K562 (cell line): ENCODE measurements around the gene MECP2. TPM values are rescaled to one million over a fixed set of nuclear protein-coding genes. Genes with fewer than 3 reads are reported as not detected.
A peak's percentile ranks its signal among the peaks of the same experiment; 100 is the strongest.

Experiments
- ARID2 ChIP-seq: fragments of 450-650 bp; IDR thresholded peaks from 2 replicates; pipeline ENCODE4 v1.6.1; 2017; ENCODE audit warnings: antibody characterized with exemption, mild to moderate bottlenecking
- CBX3 ChIP-seq, 2 experiments: IDR thresholded peaks; 1 replicate in 1 of 2; 2 replicates in 1 of 2; pipeline ENCODE4 v1.6.1; 2012; ENCODE audit warnings: inconsistent platforms in 2 of 2, low read length in 2 of 2, borderline replicate concordance in 1 of 2, control low read depth in 1 of 2
- CBX5 ChIP-seq: IDR thresholded peaks from 2 replicates; pipeline ENCODE4 v1.6.1; 2014; ENCODE audit warnings: low read depth, borderline replicate concordance
- CTCF ChIP-seq, 3 experiments: IDR thresholded peaks in 2 of 3; conservative IDR thresholded peaks in 1 of 3; 2 replicates each; pipeline ENCODE4 v1.5.1; 2011 to 2012; ENCODE audit warnings: low read length in 3 of 3, mild to moderate bottlenecking in 3 of 3, control low read depth in 2 of 3, improper control_type of control experiment in 1 of 3, inconsistent platforms in 1 of 3, low read depth in 1 of 3, mixed read lengths in 1 of 3, moderate library complexity in 1 of 3; ENCODE audit not compliant: insufficient read depth in 2 of 3
- CXXC5 ChIP-seq: fragments of 250-450 bp; sonication (Bioruptor Pico); IDR thresholded peaks from 2 replicates; pipeline ENCODE4 v1.8.0; 2022; ENCODE audit warnings: inconsistent platforms, mild to moderate bottlenecking, moderate library complexity
- FOXM1 ChIP-seq, 2 experiments: fragments of 450-650 bp in 1 of 2; sonication (generic) in 1 of 2; formaldehyde crosslinking in 1 of 2; IDR thresholded peaks; 2 replicates each; pipeline versions ENCODE4 v1.6.1 to v1.9.0; 2017 to 2022; ENCODE audit warnings: low read depth in 2 of 2, mild to moderate bottlenecking in 2 of 2, missing genetic modification reagents in 1 of 2, moderate library complexity in 1 of 2
- NONO ChIP-seq, 2 experiments: fragments of 200-400 bp in 1 of 2; fragments of 450-650 bp in 1 of 2; formaldehyde crosslinking in 1 of 2; IDR thresholded peaks; 2 replicates each; pipeline ENCODE4 v1.6.1; 2017; ENCODE audit warnings: low read depth in 2 of 2, mild to moderate bottlenecking in 2 of 2, moderate library complexity in 2 of 2, low read length in 1 of 2
- SAFB ChIP-seq: fragments of 200-400 bp; formaldehyde crosslinking; IDR thresholded peaks from 2 replicates; pipeline ENCODE4 v1.6.1; 2017; ENCODE audit warnings: low read depth, low read length, borderline replicate concordance
- SUPT5H ChIP-seq: fragments of 450-650 bp; IDR thresholded peaks from 2 replicates; pipeline ENCODE4 v1.6.1; 2016
- TCF7 ChIP-seq: sonication (generic); IDR thresholded peaks from 2 replicates; pipeline ENCODE4 v1.6.1; 2016; ENCODE audit warnings: antibody characterized with exemption, borderline replicate concordance
- ZNF174 ChIP-seq: fragments of 250-450 bp; sonication (Bioruptor Pico); IDR thresholded peaks from 2 replicates; pipeline ENCODE4 v1.4.0; 2020; ENCODE audit warnings: mild to moderate bottlenecking
- ZNF197 ChIP-seq: fragments of 200-800 bp; sonication (Bioruptor generic); IDR thresholded peaks from 2 replicates; pipeline ENCODE4 v1.6.1; 2016; ENCODE audit warnings: low read depth, missing genetic modification characterization, missing compliant biosample characterization
- ZNF785 ChIP-seq: fragments of 250-450 bp; sonication (Bioruptor Pico); IDR thresholded peaks from 2 replicates; pipeline ENCODE4 v1.4.0; 2020; ENCODE audit warnings: mild to moderate bottlenecking
- polyA plus RNA-seq, 8 experiments: library from polyadenylated mRNA; depleted of rRNA in 4 of 8; stranded (reverse) in 5 of 8; unstranded in 3 of 8; fragments of >200 nt; fragmentation: Nextera tagmentation in 2 of 8; fragmentation: Illumina TruSeq in 1 of 8; extraction: Ambion mirVana in 2 of 8; extraction: Trizol in 1 of 8; gene quantifications; 2 replicates each; pipeline versions ENCODE4 v1.2.1 to v1.2.3, GENCODE V29; 2011 to 2014; ENCODE audit warnings: inconsistent platforms in 1 of 8, missing spikeins in 1 of 8
- total RNA-seq, 7 experiments: library from RNA; depleted of rRNA in 6 of 7; stranded (reverse); fragments of >200 nt in 6 of 7; fragmentation: Illumina TruSeq in 2 of 7; extraction: Trizol in 2 of 7; gene quantifications; 2 replicates each; pipeline versions ENCODE4 v1.2.1 to v1.2.3, GENCODE V29; 2011 to 2021; ENCODE audit warnings: low replicate concordance in 1 of 7
- TF ChIP-seq, protein P1 (sequence below): sonication (generic); formaldehyde crosslinking; IDR thresholded peaks from 2 replicates; pipeline ENCODE4 v1.8.1; 2023; ENCODE audit warnings: mild to moderate bottlenecking, missing genetic modification reagents, moderate library complexity
- TF ChIP-seq, protein P2 (sequence below): sonication (generic); formaldehyde crosslinking; IDR thresholded peaks from 2 replicates; pipeline ENCODE4 v1.8.0; 2022; ENCODE audit warnings: mild to moderate bottlenecking, missing genetic modification reagents
- TF ChIP-seq, protein P3 (sequence below): sonication (generic); formaldehyde crosslinking; IDR thresholded peaks from 2 replicates; pipeline ENCODE4 v1.9.0; 2022; ENCODE audit warnings: mild to moderate bottlenecking, missing genetic modification reagents
- TF ChIP-seq, protein P4 (sequence below): fragments of 450-650 bp; IDR thresholded peaks from 2 replicates; pipeline ENCODE4 v1.6.1; 2017; ENCODE audit warnings: mild to moderate bottlenecking, moderate library complexity
- TF ChIP-seq, protein P5 (sequence below): fragments of 200-400 bp; formaldehyde crosslinking; IDR thresholded peaks from 2 replicates; pipeline ENCODE4 v1.6.1; 2017; ENCODE audit warnings: mild to moderate bottlenecking, low read depth, low read length, moderate library complexity

The MECP2 gene
- total and polyA plus RNA-seq, 9 of the 15 experiments (the other 6 are each of a cell fraction or from before 2014, with no cell fraction given), result 2.1 to 50.9 (median 30.5) TPM

- TF ChIP-seq, protein P1, sequence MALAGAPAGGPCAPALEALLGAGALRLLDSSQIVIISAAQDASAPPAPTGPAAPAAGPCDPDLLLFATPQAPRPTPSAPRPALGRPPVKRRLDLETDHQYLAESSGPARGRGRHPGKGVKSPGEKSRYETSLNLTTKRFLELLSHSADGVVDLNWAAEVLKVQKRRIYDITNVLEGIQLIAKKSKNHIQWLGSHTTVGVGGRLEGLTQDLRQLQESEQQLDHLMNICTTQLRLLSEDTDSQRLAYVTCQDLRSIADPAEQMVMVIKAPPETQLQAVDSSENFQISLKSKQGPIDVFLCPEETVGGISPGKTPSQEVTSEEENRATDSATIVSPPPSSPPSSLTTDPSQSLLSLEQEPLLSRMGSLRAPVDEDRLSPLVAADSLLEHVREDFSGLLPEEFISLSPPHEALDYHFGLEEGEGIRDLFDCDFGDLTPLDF (CRISPR knock-in tag), result no peak
- TF ChIP-seq, protein P2, sequence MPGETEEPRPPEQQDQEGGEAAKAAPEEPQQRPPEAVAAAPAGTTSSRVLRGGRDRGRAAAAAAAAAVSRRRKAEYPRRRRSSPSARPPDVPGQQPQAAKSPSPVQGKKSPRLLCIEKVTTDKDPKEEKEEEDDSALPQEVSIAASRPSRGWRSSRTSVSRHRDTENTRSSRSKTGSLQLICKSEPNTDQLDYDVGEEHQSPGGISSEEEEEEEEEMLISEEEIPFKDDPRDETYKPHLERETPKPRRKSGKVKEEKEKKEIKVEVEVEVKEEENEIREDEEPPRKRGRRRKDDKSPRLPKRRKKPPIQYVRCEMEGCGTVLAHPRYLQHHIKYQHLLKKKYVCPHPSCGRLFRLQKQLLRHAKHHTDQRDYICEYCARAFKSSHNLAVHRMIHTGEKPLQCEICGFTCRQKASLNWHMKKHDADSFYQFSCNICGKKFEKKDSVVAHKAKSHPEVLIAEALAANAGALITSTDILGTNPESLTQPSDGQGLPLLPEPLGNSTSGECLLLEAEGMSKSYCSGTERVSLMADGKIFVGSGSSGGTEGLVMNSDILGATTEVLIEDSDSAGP (CRISPR knock-in tag), result no peak
- TF ChIP-seq ARID2, result no peak
- no peak for TF ChIP-seq ZNF785 (CRISPR knock-in tag)
- TF ChIP-seq FOXM1 (IDR thresholded peaks at IDR 0.05; ENCODE audit: low read depth), result no peak
- no peak for TF ChIP-seq FOXM1 (CRISPR knock-in tag; IDR thresholded peaks at IDR 0.05; ENCODE audit: low read depth)
- TF ChIP-seq CBX5, result no peak
- TF ChIP-seq ZNF174, result no peak
- peak; percentile 57; the same call in 1 of the 2 replicates for TF ChIP-seq ZNF197 (CRISPR knock-in tag)
- TF ChIP-seq CTCF (IDR thresholded peaks at IDR 0.05 in 2 of 3, conservative IDR thresholded peaks at IDR 0.05 in 1 of 3; ENCODE audit: insufficient read depth in 2 of 3, low read depth in 1 of 3, low read length in 3 of 3), result 0 out of 6 replicates have a peak, but pooled peaks of 1 of the 3 experiments have one; percentile 7
- peak; percentile 29; the same call in 1 of the 2 replicates for TF ChIP-seq CXXC5 (CRISPR knock-in tag)
- TF ChIP-seq TCF7, result no peak
- peak in 1 of 2 experiments; percentile 26; a peak in 1 of 4 replicates for TF ChIP-seq NONO (IDR thresholded peaks at IDR 0.05; ENCODE audit: low read depth in 2 of 2, low read length in 1 of 2)
- no peak for TF ChIP-seq CBX3 (IDR thresholded peaks at IDR 0.05; ENCODE audit: borderline replicate concordance in 1 of 2, low read length in 2 of 2)
- TF ChIP-seq SUPT5H, result no peak
- TF ChIP-seq, protein P3, sequence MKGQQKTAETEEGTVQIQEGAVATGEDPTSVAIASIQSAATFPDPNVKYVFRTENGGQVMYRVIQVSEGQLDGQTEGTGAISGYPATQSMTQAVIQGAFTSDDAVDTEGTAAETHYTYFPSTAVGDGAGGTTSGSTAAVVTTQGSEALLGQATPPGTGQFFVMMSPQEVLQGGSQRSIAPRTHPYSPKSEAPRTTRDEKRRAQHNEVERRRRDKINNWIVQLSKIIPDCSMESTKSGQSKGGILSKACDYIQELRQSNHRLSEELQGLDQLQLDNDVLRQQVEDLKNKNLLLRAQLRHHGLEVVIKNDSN (CRISPR knock-in tag), result no peak
- TF ChIP-seq, protein P4, sequence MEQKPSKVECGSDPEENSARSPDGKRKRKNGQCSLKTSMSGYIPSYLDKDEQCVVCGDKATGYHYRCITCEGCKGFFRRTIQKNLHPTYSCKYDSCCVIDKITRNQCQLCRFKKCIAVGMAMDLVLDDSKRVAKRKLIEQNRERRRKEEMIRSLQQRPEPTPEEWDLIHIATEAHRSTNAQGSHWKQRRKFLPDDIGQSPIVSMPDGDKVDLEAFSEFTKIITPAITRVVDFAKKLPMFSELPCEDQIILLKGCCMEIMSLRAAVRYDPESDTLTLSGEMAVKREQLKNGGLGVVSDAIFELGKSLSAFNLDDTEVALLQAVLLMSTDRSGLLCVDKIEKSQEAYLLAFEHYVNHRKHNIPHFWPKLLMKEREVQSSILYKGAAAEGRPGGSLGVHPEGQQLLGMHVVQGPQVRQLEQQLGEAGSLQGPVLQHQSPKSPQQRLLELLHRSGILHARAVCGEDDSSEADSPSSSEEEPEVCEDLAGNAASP, result no peak
- TF ChIP-seq, protein P5, sequence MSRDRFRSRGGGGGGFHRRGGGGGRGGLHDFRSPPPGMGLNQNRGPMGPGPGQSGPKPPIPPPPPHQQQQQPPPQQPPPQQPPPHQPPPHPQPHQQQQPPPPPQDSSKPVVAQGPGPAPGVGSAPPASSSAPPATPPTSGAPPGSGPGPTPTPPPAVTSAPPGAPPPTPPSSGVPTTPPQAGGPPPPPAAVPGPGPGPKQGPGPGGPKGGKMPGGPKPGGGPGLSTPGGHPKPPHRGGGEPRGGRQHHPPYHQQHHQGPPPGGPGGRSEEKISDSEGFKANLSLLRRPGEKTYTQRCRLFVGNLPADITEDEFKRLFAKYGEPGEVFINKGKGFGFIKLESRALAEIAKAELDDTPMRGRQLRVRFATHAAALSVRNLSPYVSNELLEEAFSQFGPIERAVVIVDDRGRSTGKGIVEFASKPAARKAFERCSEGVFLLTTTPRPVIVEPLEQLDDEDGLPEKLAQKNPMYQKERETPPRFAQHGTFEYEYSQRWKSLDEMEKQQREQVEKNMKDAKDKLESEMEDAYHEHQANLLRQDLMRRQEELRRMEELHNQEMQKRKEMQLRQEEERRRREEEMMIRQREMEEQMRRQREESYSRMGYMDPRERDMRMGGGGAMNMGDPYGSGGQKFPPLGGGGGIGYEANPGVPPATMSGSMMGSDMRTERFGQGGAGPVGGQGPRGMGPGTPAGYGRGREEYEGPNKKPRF, result no peak
- TF ChIP-seq SAFB, result peak; percentile 89
Measured at GRCh38 chrX:154097003-154097588, 421 bp downstream of the MECP2 start (continued).
